Activated T-helper 1 cell treated with anti-CD3 and anti-CD28 coated beads, Interleukin-12 subunit alpha, Interleukin-12 subunit beta, Interleukin-2, Interleukin-4 antibody, amounts not matched to agents 30 ng/mL and 10 ng/mL and 1 ng/mL, durations not matched to agents 14 hours and 24 hours and 36 hours (primary cell): ENCODE results near the gene P2RX3. TPM values are rescaled to one million over a fixed set of nuclear protein-coding genes. Genes with fewer than 3 reads are reported as not detected.
"Not testable (repeated sequence)": the region's sequence is repeated elsewhere in the genome, so short reads cannot be mapped to it uniquely, and the experiment has no call there.

Source experiments
- DNase-seq: peaks from one replicate; pipeline ENCODE4 v3.0.0; 2021; ENCODE audit warnings: low spot score
- H3K27ac Mint-ChIP-seq: one replicate; pipeline ENCODE4 v1.8.0; 2021; ENCODE audit warnings: mild to moderate bottlenecking, mixed read lengths
- H3K27me3 Mint-ChIP-seq: one replicate; pipeline ENCODE4 v1.8.0; 2022; ENCODE audit warnings: mild to moderate bottlenecking, moderate library complexity, mixed read lengths; ENCODE audit not compliant: insufficient read depth
- H3K36me3 Mint-ChIP-seq: one replicate; pipeline ENCODE4 v1.8.0; 2021; ENCODE audit warnings: low read depth, mixed read lengths
- H3K4me1 Mint-ChIP-seq: one replicate; pipeline ENCODE4 v1.8.0; 2021; ENCODE audit warnings: low read depth, mixed read lengths
- H3K4me3 Mint-ChIP-seq: one replicate; pipeline ENCODE4 v1.8.0; 2021; ENCODE audit warnings: mild to moderate bottlenecking, moderate library complexity, mixed read lengths
- H3K9me3 Mint-ChIP-seq: one replicate; pipeline ENCODE4 v1.8.0; 2021; ENCODE audit warnings: mixed read lengths
- intact Hi-C: fragments of 100-400 bp; cut with micrococcal nuclease; formaldehyde crosslinking; loops from one replicate; pipeline ENCODE4 v1.15.1; 2024
- total RNA-seq: library from RNA; stranded (reverse); gene quantifications from 2 replicates; pipeline ENCODE4 v1.2.3, GENCODE V29; 2022

Gene P2RX3
- total RNA-seq, 1 donor from 2014 or later, result not detected

GRCh38 chr11:57353036-57353435, 14.9 kb downstream of the P2RX3 start:
- Mint-ChIP-seq H3K4me1 (peaks cover 5% of the 10 kb centered on the region), H3K4me3 (no peak overlapping the region), H3K9me3 (peaks cover 6% of the 10 kb centered on the region), H3K27ac (no peak overlapping the region), H3K36me3 (no peaks in the 10 kb centered on the region), H3K27me3 (peaks cover 19% of the 10 kb centered on the region)
- intact Hi-C loops, result no loop called here
- DNase-seq, result no peak

DNA sequence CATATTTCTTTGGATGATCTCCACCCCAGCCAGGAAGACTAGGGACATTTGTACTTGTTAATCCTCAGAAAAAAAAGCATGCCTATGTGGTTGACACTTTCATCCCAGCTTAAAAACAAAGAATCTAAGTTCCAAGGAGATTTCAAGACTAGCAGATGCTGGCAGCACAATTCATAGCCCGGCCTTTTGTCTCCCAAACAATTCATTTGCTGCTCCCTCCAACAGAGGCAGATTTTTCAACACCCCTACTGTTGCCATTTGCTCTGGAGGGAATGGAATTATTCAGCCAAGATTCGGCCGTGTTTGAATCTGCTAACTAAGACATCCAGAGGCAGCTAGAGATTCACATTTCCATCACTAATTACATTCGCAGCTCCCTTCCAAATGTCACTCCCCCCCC, 15.3 kb downstream of the P2RX3 start:
- Mint-ChIP-seq H3K4me1 (peaks cover 5% of the 10 kb centered on the region), H3K27ac (no peak overlapping the region), H3K4me3 (no peak overlapping the region)

DNA sequence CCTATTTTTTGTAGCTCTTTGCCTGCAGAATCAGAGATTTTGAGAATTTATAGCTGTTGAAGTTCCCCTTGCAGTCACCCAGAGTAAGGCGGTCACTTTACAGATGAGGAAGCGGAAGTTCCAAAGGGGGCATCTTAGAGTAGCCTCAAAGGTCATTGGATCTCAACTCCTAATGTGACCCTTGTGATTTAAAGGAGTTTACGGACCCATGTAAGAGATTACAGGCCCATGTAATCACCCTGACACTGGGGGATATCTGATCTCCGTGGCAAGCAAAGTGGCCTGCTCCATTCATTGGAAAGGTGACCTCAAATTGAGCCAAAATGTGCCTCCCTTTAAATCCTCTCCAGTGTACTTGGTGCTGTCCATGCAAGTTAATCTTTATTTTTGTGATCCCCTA, 15.7 kb downstream of the P2RX3 start:
- Mint-ChIP-seq H3K4me1 (peaks cover 5% of the 10 kb centered on the region), H3K36me3 (no peaks in the 10 kb centered on the region), H3K9me3 (peaks cover 6% of the 10 kb centered on the region), H3K4me3 (no peak overlapping the region), H3K27me3 (peaks cover 13% of the 10 kb centered on the region), H3K27ac (no peak overlapping the region)
- intact Hi-C loops, result no loop called here
- no peak for DNase-seq

More for the DNA sequence above, 15.3 kb downstream of the P2RX3 start:
- intact Hi-C loops, result no loop called here
- no peak for DNase-seq
- peaks cover 6% of the 10 kb centered on the region for H3K9me3 Mint-ChIP-seq
- H3K36me3 Mint-ChIP-seq, result no peaks in the 10 kb centered on the region
- peaks cover 17% of the 10 kb centered on the region for H3K27me3 Mint-ChIP-seq

DNA sequence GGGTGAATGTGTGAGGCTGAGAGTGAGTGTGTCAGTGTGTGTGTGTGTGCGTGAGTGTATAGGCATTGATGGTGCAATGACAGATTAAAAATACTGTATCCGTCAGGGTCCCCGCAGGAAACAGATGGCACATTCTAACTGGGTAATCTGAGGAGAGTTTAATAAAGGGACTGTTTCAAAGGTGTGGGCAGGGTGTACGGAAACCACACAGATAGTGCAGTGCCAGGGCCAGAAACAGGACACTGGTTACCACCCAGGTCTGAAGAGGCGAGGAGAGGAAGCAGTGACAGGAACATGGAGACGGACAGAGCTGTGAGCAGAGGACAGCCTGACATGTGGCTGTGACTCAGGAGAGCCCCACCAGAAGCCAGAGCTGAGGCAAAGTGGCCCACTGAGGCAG, 16.5 kb downstream of the P2RX3 start:
- H3K27ac Mint-ChIP-seq, result no peak overlapping the region
- DNase-seq, result no peak
- H3K36me3 Mint-ChIP-seq, result no peaks in the 10 kb centered on the region
- intact Hi-C loops, result no loop called here
- peaks cover 4% of the 10 kb centered on the region for H3K4me1 Mint-ChIP-seq
- no peak overlapping the region for H3K4me3 Mint-ChIP-seq
- peaks cover 6% of the 10 kb centered on the region for H3K9me3 Mint-ChIP-seq
- H3K27me3 Mint-ChIP-seq, result peaks cover 11% of the 10 kb centered on the region

- Mint-ChIP-seq H3K9me3 (peaks cover 5% of the 10 kb centered on the region), H3K4me3 (no peak overlapping the region), H3K36me3 (no peaks in the 10 kb centered on the region), H3K27ac (no peak overlapping the region), H3K27me3 (peaks cover 11% of the 10 kb centered on the region), H3K4me1 (no peaks in the 10 kb centered on the region)
- intact Hi-C loops, result no loop called here
- DNase-seq, result no peak
Measured at GRCh38 chr11:57356268-57356667, 18.1 kb downstream of the P2RX3 start.

GRCh38 chr11:57357310-57357709, 19.2 kb downstream of the P2RX3 start:
- intact Hi-C loops, result no loop called here
- no peak overlapping the region for H3K4me3 Mint-ChIP-seq
- no peaks in the 10 kb centered on the region for H3K4me1 Mint-ChIP-seq

DNA sequence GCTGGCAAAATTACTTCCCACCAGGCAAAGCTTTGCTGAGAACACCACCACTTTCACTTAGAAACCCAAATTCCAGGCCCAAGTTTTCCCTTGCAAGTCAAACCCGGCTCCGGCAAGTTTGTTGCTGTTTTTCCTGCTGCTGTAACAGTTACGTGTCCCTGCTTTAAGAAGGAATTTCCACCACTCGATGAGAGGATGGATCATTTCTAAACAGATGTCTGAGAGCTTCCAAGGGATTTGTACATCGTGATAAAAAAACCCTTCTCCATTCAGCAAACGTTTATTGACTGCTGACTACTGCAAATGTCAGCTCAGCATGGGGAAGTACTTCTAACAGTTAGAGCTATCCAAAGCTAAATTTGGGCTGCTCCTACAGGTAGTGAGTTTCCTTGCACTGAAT, 19.7 kb downstream of the P2RX3 start:
- intact Hi-C loops, result no loop called here
- H3K4me3 Mint-ChIP-seq, result no peak overlapping the region
- peaks cover 11% of the 10 kb centered on the region for H3K27me3 Mint-ChIP-seq
- no peaks in the 10 kb centered on the region for H3K4me1 Mint-ChIP-seq
- no peaks in the 10 kb centered on the region for H3K9me3 Mint-ChIP-seq
- H3K27ac Mint-ChIP-seq, result no peak overlapping the region
- DNase-seq, result no peak
- no peaks in the 10 kb centered on the region for H3K36me3 Mint-ChIP-seq

More at GRCh38 chr11:57357310-57357709, 19.2 kb downstream of the P2RX3 start:
- no peaks in the 10 kb centered on the region for H3K36me3 Mint-ChIP-seq
- H3K27ac Mint-ChIP-seq, result no peak overlapping the region
- peaks cover 11% of the 10 kb centered on the region for H3K27me3 Mint-ChIP-seq
- DNase-seq, result no peak
- no peaks in the 10 kb centered on the region for H3K9me3 Mint-ChIP-seq

GRCh38 chr11:57358543-57358961, 20.4 kb downstream of the P2RX3 start:
- no peaks in the 10 kb centered on the region for H3K36me3 Mint-ChIP-seq
- intact Hi-C loops, result no loop called here
- no peaks in the 10 kb centered on the region for H3K9me3 Mint-ChIP-seq
- DNase-seq, result no peak
- H3K4me1 Mint-ChIP-seq, result no peaks in the 10 kb centered on the region
- H3K27ac Mint-ChIP-seq, result no peak overlapping the region
- H3K27me3 Mint-ChIP-seq, result peaks cover 6% of the 10 kb centered on the region
- H3K4me3 Mint-ChIP-seq, result no peak overlapping the region

GRCh38 chr11:57358991-57359390, 20.8 kb downstream of the P2RX3 start:
- Mint-ChIP-seq H3K4me3 (no peak overlapping the region), H3K36me3 (no peaks in the 10 kb centered on the region), H3K27me3 (peaks cover 6% of the 10 kb centered on the region), H3K4me1 (no peaks in the 10 kb centered on the region), H3K9me3 (no peaks in the 10 kb centered on the region), H3K27ac (no peak overlapping the region)
- no peak for DNase-seq
- intact Hi-C loops, result no loop called here

DNA sequence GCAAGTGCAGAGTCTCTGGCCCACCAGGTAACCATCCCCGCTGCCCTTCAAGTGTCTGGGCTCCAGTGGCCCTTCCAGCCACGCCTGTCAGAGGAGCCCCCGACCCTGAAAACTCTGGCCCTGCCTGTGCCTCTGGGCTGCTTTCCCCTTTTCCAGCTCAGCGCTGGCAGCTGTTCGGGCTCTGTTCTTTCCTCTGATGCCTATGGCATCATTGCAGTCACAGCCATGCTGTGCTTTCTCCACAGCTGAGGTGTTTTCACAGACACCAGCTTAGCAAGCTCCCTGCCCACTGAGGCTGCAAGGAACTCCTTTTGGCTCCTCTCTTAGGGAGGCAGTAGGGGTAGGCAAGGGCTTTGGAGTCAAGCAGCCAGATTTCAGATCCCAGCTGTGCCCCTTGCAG, 21.2 kb downstream of the P2RX3 start:
- no peak for DNase-seq
- intact Hi-C loops, result no loop called here
- Mint-ChIP-seq H3K27me3 (peaks cover 6% of the 10 kb centered on the region), H3K4me3 (no peak overlapping the region), H3K9me3 (no peaks in the 10 kb centered on the region), H3K27ac (no peak overlapping the region), H3K4me1 (no peaks in the 10 kb centered on the region), H3K36me3 (no peaks in the 10 kb centered on the region)

- no peaks in the 10 kb centered on the region for H3K36me3 Mint-ChIP-seq
- H3K4me1 Mint-ChIP-seq, result no peaks in the 10 kb centered on the region
- no peaks in the 10 kb centered on the region for H3K9me3 Mint-ChIP-seq
- H3K27ac Mint-ChIP-seq, result no peak overlapping the region
- no peak overlapping the region for H3K4me3 Mint-ChIP-seq
- no peak for DNase-seq
- intact Hi-C loops, result no loop called here
- H3K27me3 Mint-ChIP-seq, result peaks cover 6% of the 10 kb centered on the region
Measured at GRCh38 chr11:57359896-57360690, 21.9 kb downstream of the P2RX3 start.

- no peaks in the 10 kb centered on the region for H3K36me3 Mint-ChIP-seq
- no peaks in the 10 kb centered on the region for H3K4me1 Mint-ChIP-seq
- intact Hi-C loops, result no loop called here
- H3K27me3 Mint-ChIP-seq, result peaks cover 6% of the 10 kb centered on the region
- H3K4me3 Mint-ChIP-seq, result no peak overlapping the region
- no peaks in the 10 kb centered on the region for H3K9me3 Mint-ChIP-seq
- H3K27ac Mint-ChIP-seq, result no peak overlapping the region
- DNase-seq, result no peak
Measured at GRCh38 chr11:57360991-57361390, 22.8 kb downstream of the P2RX3 start.

GRCh38 chr11:57361420-57361819, 23.3 kb downstream of the P2RX3 start:
- DNase-seq, H3K27me3 Mint-ChIP-seq, H3K36me3 Mint-ChIP-seq, H3K4me1 Mint-ChIP-seq, H3K4me3 Mint-ChIP-seq, H3K9me3 Mint-ChIP-seq, intact Hi-C loops, H3K27ac Mint-ChIP-seq: not testable (repeated sequence)

- H3K9me3 Mint-ChIP-seq, result no peaks in the 10 kb centered on the region
Measured at GRCh38 chr11:57361926-57362325, 23.8 kb downstream of the P2RX3 start.

More at GRCh38 chr11:57361926-57362325, 23.8 kb downstream of the P2RX3 start:
- H3K27ac Mint-ChIP-seq, result no peak overlapping the region
- no peak overlapping the region for H3K4me3 Mint-ChIP-seq
- H3K4me1 Mint-ChIP-seq, result no peaks in the 10 kb centered on the region
- no peak for DNase-seq
- intact Hi-C loops, result no loop called here
- no peaks in the 10 kb centered on the region for H3K27me3 Mint-ChIP-seq
- H3K36me3 Mint-ChIP-seq, result no peaks in the 10 kb centered on the region
